ENCODE measurements around the gene PAGE2. TPM values are rescaled to one million over a fixed set of nuclear protein-coding genes. Genes with fewer than 3 reads are reported as not detected.

The PAGE2 gene
- total RNA-seq, 2 donors from 2014 or later = 12.8 TPM; not detected in 1

DNA sequence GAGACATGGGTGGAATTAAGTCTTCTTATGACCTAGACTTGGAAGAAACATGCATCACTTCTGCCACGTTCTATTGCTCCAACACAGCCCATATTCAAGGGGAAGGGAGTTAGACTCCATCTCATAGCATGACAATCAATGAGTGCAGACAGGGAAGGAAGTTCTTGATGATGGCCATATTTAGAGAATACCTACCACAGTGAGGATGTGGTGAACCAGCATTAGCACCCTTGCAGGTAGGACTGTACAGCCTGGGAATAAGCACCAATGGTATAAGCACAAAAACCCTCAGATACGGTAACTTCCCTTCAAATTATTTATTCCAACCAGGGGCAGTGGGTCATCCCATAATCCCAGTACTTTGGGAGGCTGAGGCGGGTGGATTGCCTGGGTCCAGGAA lies 29.8 kb downstream of the PAGE2 start:
- no peaks in the 10 kb centered on the region for H3K4me1 ChIP-seq (replicated peaks)
- no peaks in the 10 kb centered on the region for H3K27me3 ChIP-seq (replicated peaks; ENCODE audit: insufficient read depth)
- no peaks in the 10 kb centered on the region for H3K36me3 ChIP-seq
- H3K4me3 ChIP-seq = no peak overlapping the region
- DNase-seq (ENCODE audit: low spot score) = no peak
- intact Hi-C loops (cut with DNase I) = no loop called here
- H3K9me3 ChIP-seq = no peaks in the 10 kb centered on the region
- no peak overlapping the region for H3K27ac ChIP-seq
- WGBS = 95% methylated on average over 3 of the region's 3 CpGs
- TF ChIP-seq POLR2A (IDR thresholded peaks at IDR 0.05) (no peak), CTCF (IDR thresholded peaks at IDR 0.05) (no peak), POLR2AphosphoS5 (IDR thresholded peaks at IDR 0.05) (no peak)

- no peak overlapping the region for H3K27ac ChIP-seq
- TF ChIP-seq POLR2A (IDR thresholded peaks at IDR 0.05) = no peak
- TF ChIP-seq CTCF (IDR thresholded peaks at IDR 0.05) = no peak
- TF ChIP-seq POLR2AphosphoS5 (IDR thresholded peaks at IDR 0.05) = no peak
- no peaks in the 10 kb centered on the region for H3K36me3 ChIP-seq
- H3K4me3 ChIP-seq = no peak overlapping the region
- H3K27me3 ChIP-seq (replicated peaks; ENCODE audit: insufficient read depth) = no peaks in the 10 kb centered on the region
- DNase-seq (ENCODE audit: low spot score) = no peak
- H3K4me1 ChIP-seq (replicated peaks) = no peaks in the 10 kb centered on the region
- H3K9me3 ChIP-seq = no peaks in the 10 kb centered on the region
- intact Hi-C loops (cut with DNase I) = no loop called here
These were observed 30.5 kb downstream of the PAGE2 start for GRCh38 chrX:55119271-55119670.

GRCh38 chrX:55119712-55120111 lies 30.9 kb downstream of the PAGE2 start:
- no peaks in the 10 kb centered on the region for H3K27me3 ChIP-seq (replicated peaks; ENCODE audit: insufficient read depth)

DNA sequence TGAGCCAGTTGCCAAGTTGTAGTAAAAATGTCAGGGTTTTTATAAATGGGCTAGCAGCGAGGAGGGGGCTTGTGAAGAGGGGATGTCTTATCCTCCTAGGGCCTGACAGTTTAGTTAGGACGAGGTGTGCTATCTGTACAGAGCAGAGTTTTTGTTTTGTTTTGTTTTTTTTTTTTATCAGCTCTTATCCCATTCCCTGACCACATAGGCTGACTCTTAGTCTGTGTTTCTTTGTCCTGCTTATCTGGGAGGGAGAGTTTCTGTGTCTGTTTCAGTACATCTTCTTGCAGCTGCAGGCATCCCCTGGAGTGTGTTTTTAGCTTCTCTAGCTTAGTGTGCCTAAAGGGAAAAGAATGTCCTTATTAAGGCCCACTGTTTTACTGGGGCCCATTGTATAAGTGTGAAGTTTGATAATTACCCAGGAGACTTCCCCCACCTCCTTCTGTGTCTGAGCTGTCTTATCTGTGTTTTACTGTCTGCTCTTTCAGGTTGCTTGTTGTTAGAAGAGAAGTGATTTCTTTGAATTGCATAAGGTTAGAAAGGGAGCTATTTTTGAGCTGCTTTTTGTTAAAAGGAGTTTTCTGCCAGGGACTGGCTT lies 32.0 kb downstream of the PAGE2 start:
- H3K4me3 ChIP-seq = no peak overlapping the region
- H3K36me3 ChIP-seq = no peaks in the 10 kb centered on the region
- WGBS = 48% methylated on average over 2 of the region's 2 CpGs
- TF ChIP-seq CTCF (IDR thresholded peaks at IDR 0.05) (no peak), POLR2A (IDR thresholded peaks at IDR 0.05) (no peak), POLR2AphosphoS5 (IDR thresholded peaks at IDR 0.05) (no peak)
- H3K9me3 ChIP-seq = no peaks in the 10 kb centered on the region
- H3K27me3 ChIP-seq (replicated peaks; ENCODE audit: insufficient read depth) = no peaks in the 10 kb centered on the region
- no peaks in the 10 kb centered on the region for H3K4me1 ChIP-seq (replicated peaks)
- no peak for DNase-seq (ENCODE audit: low spot score)
- H3K27ac ChIP-seq = no peak overlapping the region
- intact Hi-C loops (cut with DNase I) = no loop called here

More at GRCh38 chrX:55119712-55120111, 30.9 kb downstream of the PAGE2 start:
- H3K36me3 ChIP-seq = no peaks in the 10 kb centered on the region
- TF ChIP-seq CTCF (IDR thresholded peaks at IDR 0.05) (no peak), POLR2AphosphoS5 (IDR thresholded peaks at IDR 0.05) (no peak), POLR2A (IDR thresholded peaks at IDR 0.05) (no peak)
- H3K9me3 ChIP-seq = no peaks in the 10 kb centered on the region
- WGBS = 68% methylated on average over 1 of the region's 1 CpG
- H3K4me1 ChIP-seq (replicated peaks) = no peaks in the 10 kb centered on the region
- H3K4me3 ChIP-seq = no peak overlapping the region
- no peak overlapping the region for H3K27ac ChIP-seq
- intact Hi-C loops (cut with DNase I) = no loop called here
- no peak for DNase-seq (ENCODE audit: low spot score)

GRCh38 chrX:55123900-55124299 lies 35.1 kb downstream of the PAGE2 start:
- WGBS = 89% methylated on average over 7 of the region's 7 CpGs
- H3K4me3 ChIP-seq = no peak overlapping the region
- intact Hi-C loops (cut with DNase I) = no loop called here
- DNase-seq (ENCODE audit: low spot score) = no peak
- no peaks in the 10 kb centered on the region for H3K9me3 ChIP-seq
- TF ChIP-seq CTCF (IDR thresholded peaks at IDR 0.05) (no peak), POLR2AphosphoS5 (IDR thresholded peaks at IDR 0.05) (no peak), POLR2A (IDR thresholded peaks at IDR 0.05) (no peak)
- no peaks in the 10 kb centered on the region for H3K4me1 ChIP-seq (replicated peaks)
- H3K27me3 ChIP-seq (replicated peaks; ENCODE audit: insufficient read depth) = no peaks in the 10 kb centered on the region
- no peaks in the 10 kb centered on the region for H3K36me3 ChIP-seq
- H3K27ac ChIP-seq = no peak overlapping the region

All from prostate gland (tissue), 2 donors.